ENCODE results near the gene HMGCS2.

HMGCS2 gene

DNA sequence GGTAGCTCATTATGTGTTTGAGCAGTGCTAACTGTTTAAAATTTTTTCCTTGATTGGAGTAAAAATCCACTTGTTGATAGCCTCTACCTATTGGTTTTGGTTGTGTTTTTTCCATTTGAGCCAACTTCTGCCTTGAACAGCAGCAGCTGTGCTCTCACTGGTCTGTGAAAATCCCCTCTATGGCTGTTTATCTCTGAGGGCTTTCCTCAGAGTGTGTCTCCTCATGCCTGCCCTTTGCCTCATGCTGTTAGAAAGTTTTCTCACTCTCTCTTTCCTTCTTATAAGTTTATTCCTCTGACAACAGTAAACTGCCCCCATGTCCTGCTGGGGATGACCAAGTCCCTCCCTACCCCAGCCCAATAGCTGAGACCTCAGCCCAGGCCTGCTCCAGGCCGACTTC, 28.5 kb upstream of the HMGCS2 start:
- TF ChIP-seq EZH2 (IDR thresholded peaks at IDR 0.05; ENCODE audit: borderline replicate concordance, low read depth, low read length, severe bottlenecking) = no peak
- TF ChIP-seq, protein P1, sequence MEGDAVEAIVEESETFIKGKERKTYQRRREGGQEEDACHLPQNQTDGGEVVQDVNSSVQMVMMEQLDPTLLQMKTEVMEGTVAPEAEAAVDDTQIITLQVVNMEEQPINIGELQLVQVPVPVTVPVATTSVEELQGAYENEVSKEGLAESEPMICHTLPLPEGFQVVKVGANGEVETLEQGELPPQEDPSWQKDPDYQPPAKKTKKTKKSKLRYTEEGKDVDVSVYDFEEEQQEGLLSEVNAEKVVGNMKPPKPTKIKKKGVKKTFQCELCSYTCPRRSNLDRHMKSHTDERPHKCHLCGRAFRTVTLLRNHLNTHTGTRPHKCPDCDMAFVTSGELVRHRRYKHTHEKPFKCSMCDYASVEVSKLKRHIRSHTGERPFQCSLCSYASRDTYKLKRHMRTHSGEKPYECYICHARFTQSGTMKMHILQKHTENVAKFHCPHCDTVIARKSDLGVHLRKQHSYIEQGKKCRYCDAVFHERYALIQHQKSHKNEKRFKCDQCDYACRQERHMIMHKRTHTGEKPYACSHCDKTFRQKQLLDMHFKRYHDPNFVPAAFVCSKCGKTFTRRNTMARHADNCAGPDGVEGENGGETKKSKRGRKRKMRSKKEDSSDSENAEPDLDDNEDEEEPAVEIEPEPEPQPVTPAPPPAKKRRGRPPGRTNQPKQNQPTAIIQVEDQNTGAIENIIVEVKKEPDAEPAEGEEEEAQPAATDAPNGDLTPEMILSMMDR (IDR thresholded peaks at IDR 0.05; ENCODE audit: borderline replicate concordance, extremely low read depth, low read length, poor library complexity, severe bottlenecking) = no peak
- ATAC-seq (ENCODE audit: insufficient read depth, low read depth) (no peak), DNase-seq (no peak)
- no peak overlapping the region for H2AFZ ChIP-seq (ENCODE audit: low read depth, low read length)
- H3K36me3 ChIP-seq (ENCODE audit: insufficient read depth, low read length) = no peaks in the 10 kb centered on the region
- H3K9me3 ChIP-seq (ENCODE audit: insufficient read depth, low read length, severe bottlenecking) = no peaks in the 10 kb centered on the region
- no peak overlapping the region for H3K27ac ChIP-seq (ENCODE audit: low read length)
- no peak overlapping the region for H3K9ac ChIP-seq (ENCODE audit: low read depth, low read length)
- H3K4me1 ChIP-seq (ENCODE audit: insufficient read depth, low read length) = no peaks in the 10 kb centered on the region
- H3K4me2 ChIP-seq (ENCODE audit: insufficient read depth, low read length) = no peak overlapping the region
- no peaks in the 10 kb centered on the region for H4K20me1 ChIP-seq (ENCODE audit: insufficient read depth, low read length)
- no peak overlapping the region for H3K4me3 ChIP-seq (ENCODE audit: low read depth in 1 of 2, low read length in 2 of 2)
- H3K27me3 ChIP-seq (ENCODE audit: insufficient read depth, low read length, poor library complexity) = no peaks in the 10 kb centered on the region
- H3K79me2 ChIP-seq (ENCODE audit: insufficient read depth, low read length) = no peaks in the 10 kb centered on the region

DNA sequence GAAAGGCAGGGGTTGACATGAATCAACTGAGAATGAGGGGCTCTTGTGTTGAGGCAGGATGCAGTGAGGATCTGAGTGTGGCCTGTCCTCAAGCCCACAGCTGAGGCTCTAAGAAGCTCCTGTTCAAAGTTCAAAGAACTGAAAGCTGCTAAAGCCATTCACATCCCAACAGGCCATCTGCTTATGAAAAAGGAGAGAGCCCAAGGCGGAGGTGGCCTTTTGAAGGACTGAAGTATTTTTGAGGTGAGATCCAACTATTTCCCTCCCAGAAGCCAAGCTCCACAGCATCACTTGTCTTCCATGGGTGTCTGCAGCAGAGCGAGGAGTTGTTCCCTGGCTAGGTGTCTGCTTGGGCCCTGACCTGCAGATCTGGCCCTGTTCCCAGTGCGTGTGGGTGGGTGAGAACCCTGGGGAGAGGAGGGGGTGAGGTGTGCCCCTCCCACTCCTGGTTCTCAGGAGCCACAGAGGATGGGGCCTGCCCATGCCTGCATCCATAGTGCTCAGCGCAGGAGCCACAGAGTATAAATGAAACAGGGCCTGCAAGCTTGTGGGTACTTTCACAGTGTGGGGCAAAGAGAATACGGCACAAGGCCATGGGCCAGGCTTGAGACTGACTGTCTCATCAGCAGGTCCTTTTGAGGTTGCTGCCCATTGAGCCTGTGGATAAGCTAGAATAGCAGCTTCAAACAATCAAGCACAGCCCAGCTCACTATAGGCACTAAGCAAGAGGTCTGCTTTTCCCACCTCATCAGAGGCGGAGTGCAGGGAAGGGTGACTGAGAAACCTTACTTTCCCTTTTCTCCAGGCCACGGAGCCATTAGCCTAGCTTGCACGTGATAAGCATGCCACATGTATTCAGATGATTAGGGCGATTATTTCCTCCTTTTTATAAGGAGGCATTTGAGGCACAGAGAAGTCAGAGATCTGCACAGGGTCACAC, 26.8 kb upstream of the HMGCS2 start:
- H3K9me3 ChIP-seq (ENCODE audit: insufficient read depth, low read length, severe bottlenecking) = no peaks in the 10 kb centered on the region
- H3K79me2 ChIP-seq (ENCODE audit: insufficient read depth, low read length) = no peaks in the 10 kb centered on the region
- no peaks in the 10 kb centered on the region for H3K4me1 ChIP-seq (ENCODE audit: insufficient read depth, low read length)
- H4K20me1 ChIP-seq (ENCODE audit: insufficient read depth, low read length) = no peaks in the 10 kb centered on the region
- no peak overlapping the region for H3K27ac ChIP-seq (ENCODE audit: low read length)
- no peak for TF ChIP-seq EZH2 (IDR thresholded peaks at IDR 0.05; ENCODE audit: borderline replicate concordance, low read depth, low read length, severe bottlenecking)
- TF ChIP-seq, protein P1 (IDR thresholded peaks at IDR 0.05; ENCODE audit: borderline replicate concordance, extremely low read depth, low read length, poor library complexity, severe bottlenecking) = no peak
- no peak overlapping the region for H3K4me2 ChIP-seq (ENCODE audit: insufficient read depth, low read length)
- no peak overlapping the region for H3K4me3 ChIP-seq (ENCODE audit: low read depth in 1 of 2, low read length in 2 of 2)
- no peak overlapping the region for H2AFZ ChIP-seq (ENCODE audit: low read depth, low read length)
- DNase-seq (no peak), ATAC-seq (ENCODE audit: insufficient read depth, low read depth) (no peak)
- no peak overlapping the region for H3K9ac ChIP-seq (ENCODE audit: low read depth, low read length)
- H3K36me3 ChIP-seq (ENCODE audit: insufficient read depth, low read length) = no peaks in the 10 kb centered on the region
- H3K27me3 ChIP-seq (ENCODE audit: insufficient read depth, low read length, poor library complexity) = no peaks in the 10 kb centered on the region

DNA sequence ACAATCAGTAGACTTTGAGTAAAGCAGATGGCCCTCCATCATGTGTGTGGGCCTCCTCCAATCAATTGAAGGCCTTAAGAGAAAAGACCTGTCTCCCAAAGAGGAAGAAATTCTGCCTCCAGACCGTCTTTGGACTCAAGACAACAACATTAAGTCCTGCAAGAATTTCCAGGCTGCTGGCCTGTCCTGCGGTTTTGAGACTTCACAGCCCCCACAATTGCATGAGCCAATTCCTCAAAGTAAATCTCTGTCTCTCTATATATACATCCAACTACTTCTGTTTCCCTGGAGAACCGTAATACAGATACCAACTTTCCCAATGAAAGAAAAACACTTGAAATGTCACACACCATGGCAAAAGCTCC, 26.2 kb upstream of the HMGCS2 start:
- no peak overlapping the region for H3K27ac ChIP-seq (ENCODE audit: low read length)
- H3K27me3 ChIP-seq (ENCODE audit: insufficient read depth, low read length, poor library complexity) = no peaks in the 10 kb centered on the region
- no peak overlapping the region for H3K4me2 ChIP-seq (ENCODE audit: insufficient read depth, low read length)
- no peaks in the 10 kb centered on the region for H3K4me1 ChIP-seq (ENCODE audit: insufficient read depth, low read length)
- DNase-seq (no peak), ATAC-seq (ENCODE audit: insufficient read depth, low read depth) (no peak)
- no peak for TF ChIP-seq EZH2 (IDR thresholded peaks at IDR 0.05; ENCODE audit: borderline replicate concordance, low read depth, low read length, severe bottlenecking)
- TF ChIP-seq, protein P1 (IDR thresholded peaks at IDR 0.05; ENCODE audit: borderline replicate concordance, extremely low read depth, low read length, poor library complexity, severe bottlenecking) = no peak
- no peaks in the 10 kb centered on the region for H3K36me3 ChIP-seq (ENCODE audit: insufficient read depth, low read length)
- no peaks in the 10 kb centered on the region for H3K9me3 ChIP-seq (ENCODE audit: insufficient read depth, low read length, severe bottlenecking)
- H4K20me1 ChIP-seq (ENCODE audit: insufficient read depth, low read length) = no peaks in the 10 kb centered on the region
- no peak overlapping the region for H2AFZ ChIP-seq (ENCODE audit: low read depth, low read length)
- H3K4me3 ChIP-seq (ENCODE audit: low read depth in 1 of 2, low read length in 2 of 2) = no peak overlapping the region
- no peaks in the 10 kb centered on the region for H3K79me2 ChIP-seq (ENCODE audit: insufficient read depth, low read length)
- H3K9ac ChIP-seq (ENCODE audit: low read depth, low read length) = no peak overlapping the region
